ENCODE results near the gene LIMCH1.

The LIMCH1 gene

DNA sequence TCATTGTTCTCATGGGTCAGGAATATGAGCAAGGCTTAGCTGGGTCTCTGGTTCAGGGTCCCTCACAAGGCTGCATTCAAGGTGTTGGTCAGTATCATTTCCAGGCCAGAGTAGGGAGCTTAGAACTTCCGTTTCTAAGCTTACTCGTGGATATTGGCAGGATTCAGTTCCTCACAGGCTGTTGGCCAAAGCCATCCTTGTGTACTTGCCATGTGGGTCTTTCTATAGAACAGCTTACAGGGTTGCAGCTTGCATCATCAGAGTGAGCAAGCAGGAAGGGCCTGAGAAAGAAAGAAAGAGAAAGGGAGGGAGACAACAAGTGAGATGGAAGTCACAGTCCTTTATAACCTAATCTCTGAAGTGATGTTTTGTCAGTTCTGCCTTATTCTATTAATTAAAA, 5.1 kb upstream of the LIMCH1 start:
- no peak for DNase-seq

DNA sequence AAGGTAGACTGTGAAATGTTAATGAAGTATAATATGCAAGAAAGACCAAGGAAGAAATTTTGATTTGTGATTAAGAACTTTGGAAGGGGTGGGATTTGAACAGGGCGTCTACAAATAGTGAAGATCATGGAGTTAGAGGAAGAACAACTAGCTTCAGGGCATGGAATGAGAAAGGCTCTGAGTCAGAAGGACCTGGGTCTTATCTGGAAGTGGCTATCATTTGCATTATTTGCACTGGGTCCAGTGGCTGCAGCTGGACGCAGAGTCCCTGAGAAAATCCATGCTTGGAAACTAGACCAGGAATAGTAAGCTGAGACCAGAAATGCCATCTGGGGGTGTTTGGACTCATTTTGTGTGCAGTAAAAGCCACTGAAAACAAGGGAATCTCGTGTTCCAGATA, 4.3 kb upstream of the LIMCH1 start:
- DNase-seq = no peak

DNA sequence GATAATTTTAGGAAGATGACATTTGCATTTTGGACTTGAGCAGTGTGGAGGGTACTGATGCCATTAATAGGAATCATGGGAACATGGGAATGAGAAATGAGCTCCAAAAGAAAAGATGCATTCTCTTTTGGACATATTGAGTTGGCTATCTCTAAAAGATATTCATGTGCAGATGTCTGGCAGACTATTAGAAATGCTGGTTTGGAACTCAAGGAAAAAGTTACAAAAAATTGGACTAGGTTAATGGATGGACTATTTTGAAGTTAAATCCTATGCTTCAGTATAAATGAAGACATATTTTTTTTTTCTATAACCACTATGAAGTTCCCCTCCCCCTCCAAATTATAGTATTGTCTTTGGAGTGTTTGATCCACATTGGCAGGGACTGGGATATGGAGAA, 3.6 kb upstream of the LIMCH1 start:
- no peak for DNase-seq

GRCh38 chr4:41535911-41536371, 2.0 kb upstream of the LIMCH1 start:
- DNase-seq = no peak

- DNase-seq = no peak
Measured at GRCh38 chr4:41537292-41537890, 566 bp upstream of the LIMCH1 start.

DNA sequence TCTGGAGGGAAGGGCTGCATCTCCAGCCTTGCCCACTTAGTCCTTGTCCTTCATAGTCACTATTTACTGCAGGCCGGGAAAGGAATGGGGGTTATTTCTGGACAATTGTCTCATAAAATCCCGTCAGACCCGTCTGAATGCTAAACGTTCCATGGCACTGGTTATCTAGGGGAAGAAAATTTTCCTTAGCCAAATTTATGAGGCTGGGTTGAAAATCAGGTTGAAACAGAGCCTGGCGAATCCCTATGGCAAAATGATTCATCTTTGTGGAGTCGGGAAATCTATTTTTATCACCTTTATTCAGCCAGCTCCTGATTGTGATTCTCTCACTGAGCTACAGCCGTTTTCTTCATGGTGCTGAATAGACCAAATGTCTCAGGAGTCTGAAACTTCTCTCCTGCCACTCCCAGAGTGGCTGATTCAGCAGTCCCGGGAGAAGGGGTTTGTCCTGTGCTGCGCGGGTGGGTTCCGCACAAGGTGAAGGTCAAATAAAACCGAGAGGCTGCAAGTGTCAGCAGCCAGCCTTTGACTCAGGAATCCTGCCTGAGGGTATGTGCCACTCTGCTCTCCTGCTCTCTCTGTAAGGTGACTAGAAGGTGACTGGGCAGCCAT, 1.0 kb downstream of the LIMCH1 start:
- no peak for DNase-seq

DNA sequence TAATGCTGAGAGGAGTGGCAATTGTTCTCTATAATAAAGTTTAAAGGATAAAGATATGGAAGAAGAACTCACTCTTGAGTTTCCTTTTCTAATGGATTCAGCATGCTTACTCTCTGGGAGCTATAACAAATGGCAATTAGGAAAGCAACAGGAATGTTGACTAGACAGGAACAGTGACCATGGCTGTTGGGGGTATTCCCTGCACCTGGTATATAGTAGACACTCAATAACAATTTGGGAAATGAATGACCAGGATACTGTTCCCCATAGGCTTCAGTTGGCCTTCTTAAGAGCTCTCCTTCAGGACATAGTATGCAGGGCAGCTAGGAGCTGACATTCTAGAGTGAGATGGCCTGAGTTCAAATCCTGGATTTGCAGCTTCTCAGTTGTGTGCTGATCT, 1.8 kb downstream of the LIMCH1 start:
- no peak for DNase-seq

GRCh38 chr4:41540687-41541086, 2.7 kb downstream of the LIMCH1 start:
- no peak for DNase-seq

DNA sequence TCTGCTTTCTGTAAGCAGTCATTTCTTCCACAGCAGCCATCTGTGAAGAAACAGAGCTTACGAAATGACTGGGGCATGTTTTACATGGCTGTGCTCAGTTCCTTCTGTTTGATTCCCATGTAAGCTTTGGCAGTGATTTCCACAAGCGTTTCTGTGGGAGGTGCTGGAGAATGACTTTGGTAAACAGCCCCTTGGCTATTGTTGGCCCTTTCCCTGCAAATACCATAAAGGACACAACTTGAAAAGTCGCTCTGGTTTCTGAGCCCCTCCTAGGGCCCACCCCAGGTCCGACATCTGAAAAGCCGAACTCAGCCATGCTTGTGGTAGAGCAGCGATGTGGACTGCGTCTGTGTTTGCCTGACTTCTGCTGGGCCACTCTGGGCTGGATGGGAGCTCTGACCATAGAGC, 3.7 kb downstream of the LIMCH1 start:
- DNase-seq = no peak

DNA sequence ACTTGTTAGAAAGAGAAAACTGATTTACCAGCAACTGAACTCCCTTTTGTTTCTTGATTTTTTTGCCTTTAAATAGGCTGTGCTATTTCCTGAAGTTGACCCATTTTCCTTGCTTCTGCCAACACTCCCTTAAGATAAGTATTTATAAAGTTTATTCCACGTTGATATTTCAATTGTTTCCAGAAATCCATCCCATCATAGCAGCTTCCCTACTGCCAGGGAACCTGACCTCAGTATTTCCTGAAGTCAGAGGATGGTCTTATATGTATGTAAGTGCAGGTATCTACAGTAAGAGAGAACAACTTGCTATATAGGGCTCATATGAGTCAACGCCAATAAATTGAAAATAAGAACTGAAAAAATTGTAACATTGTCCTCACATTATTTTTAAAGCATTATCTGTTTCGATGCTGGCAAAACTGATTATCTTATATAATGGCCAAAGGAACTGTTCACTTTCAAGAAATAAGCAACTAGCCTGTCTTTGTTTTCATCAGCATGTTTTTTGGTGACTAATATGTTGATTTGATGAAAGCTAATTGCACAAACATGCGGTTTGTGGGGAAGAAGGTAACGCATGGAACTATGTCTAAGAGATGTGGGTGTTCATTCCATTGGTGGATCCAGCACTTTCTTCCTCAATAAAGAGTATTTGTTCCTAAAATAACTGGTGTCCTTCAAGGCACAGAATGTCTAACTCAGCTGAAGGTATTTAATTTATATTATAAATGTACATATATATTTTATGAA, 4.7 kb downstream of the LIMCH1 start:
- DNase-seq = no peak

DNA sequence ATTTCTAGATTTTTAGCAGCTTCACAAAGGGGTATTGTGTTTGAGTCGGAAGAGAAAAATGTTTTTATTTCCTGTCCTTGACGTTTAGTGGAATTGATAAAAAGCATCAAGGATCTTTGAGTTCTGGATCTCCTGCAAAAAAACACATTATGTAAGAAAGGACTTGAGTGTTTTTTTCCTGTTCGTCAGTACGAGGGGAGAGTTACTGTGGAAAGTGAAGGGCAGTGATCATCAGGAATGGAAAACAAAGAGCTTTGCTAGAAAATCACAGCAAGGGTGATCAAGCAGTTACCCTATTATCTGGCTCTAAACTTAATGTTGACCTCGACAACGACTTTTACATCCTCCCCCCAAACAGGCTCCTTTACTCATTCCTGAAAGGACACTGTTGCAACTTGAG, 7.3 kb downstream of the LIMCH1 start:
- DNase-seq = no peak

- DNase-seq = no peak
Measured at GRCh38 chr4:41546638-41547037, 8.7 kb downstream of the LIMCH1 start.

GRCh38 chr4:41548305-41548880, 10.4 kb downstream of the LIMCH1 start:
- DNase-seq = no peak

DNA sequence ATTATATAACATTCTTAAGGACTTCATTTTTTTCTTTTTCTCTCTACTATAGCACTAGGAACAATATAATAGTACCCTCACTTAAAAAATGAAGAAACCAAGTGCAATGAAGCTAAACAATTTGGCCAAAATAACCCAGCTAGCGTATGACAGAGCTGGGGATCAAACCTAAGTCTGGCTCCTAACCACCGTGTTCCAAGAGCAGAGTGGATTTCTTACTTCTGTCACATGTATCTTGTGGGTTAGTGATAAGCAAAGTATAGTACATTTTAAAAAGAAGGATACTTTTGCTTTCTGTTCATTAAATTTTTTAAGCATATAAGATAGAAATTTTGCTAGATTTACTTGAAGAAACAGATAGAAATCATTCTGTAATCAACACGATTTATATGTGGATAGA, 11.5 kb downstream of the LIMCH1 start:
- no peak for DNase-seq

GRCh38 chr4:41550308-41550707, 12.4 kb downstream of the LIMCH1 start:
- no peak for DNase-seq

GRCh38 chr4:41551536-41551935, 13.6 kb downstream of the LIMCH1 start:
- DNase-seq = no peak

GRCh38 chr4:41554905-41555304, 16.9 kb downstream of the LIMCH1 start:
- DNase-seq = no peak

- DNase-seq = no peak
Measured at GRCh38 chr4:41556526-41556925, 18.6 kb downstream of the LIMCH1 start.

- no peak for DNase-seq
Measured at GRCh38 chr4:41559940-41560516, 22.1 kb downstream of the LIMCH1 start.

- DNase-seq = no peak
Measured at GRCh38 chr4:41561244-41561643, 23.3 kb downstream of the LIMCH1 start.

DNA sequence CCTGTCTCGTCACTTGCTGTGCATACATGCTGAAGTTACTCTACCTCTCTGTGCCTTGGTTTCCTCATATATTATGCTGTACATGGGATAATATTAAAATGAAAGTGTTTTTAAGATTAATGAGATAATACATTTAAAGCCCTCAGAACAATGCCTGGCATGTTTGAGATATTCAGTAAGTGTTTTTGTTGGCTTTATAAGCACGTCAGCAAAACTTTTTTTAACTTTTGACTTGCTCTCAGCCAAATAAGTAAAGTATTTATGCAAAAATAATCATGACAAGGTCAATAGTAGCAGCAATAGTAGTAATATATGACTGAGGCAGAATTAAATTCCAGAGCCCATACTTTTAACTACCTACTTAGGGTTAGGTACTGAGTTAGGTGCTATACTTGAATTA, 29.2 kb downstream of the LIMCH1 start:
- no peak for DNase-seq

GRCh38 chr4:41568363-41568762, 30.4 kb downstream of the LIMCH1 start:
- DNase-seq = no peak

DNA sequence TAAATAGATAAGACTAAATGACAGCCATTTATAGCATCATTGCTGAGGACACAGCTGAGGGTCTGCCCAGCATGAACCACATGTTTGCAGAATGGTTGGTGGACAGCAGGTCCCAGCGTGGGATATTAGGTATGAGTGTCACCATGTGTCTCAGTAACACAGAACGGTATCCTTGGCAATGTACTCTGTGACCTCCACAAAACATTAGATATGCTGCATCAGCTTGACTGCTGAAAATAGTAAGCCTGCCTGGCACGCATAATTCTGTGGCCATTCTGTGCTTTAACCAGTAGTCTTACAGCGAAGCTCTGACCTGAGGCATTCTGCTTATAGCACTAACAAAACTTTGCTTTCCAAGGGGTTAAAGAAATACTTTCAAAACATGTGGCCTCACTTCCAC, 32.0 kb downstream of the LIMCH1 start:
- DNase-seq = no peak

- no peak for DNase-seq
Measured at GRCh38 chr4:41571422-41571821, 33.5 kb downstream of the LIMCH1 start.
